A673 (cell line): Measurements from ENCODE around the gene PBX1.

Source experiments
- CTCF ChIP-seq: fragments of 300-800, 200-600 bp; sonication (generic); conservative IDR thresholded peaks from 2 replicates; pipeline ENCODE4 v1.5.1; 2017; ENCODE audit warnings: low read depth, mild to moderate bottlenecking, antibody characterized with exemption, low read length, moderate library complexity, mixed read lengths
- EZH2 ChIP-seq: fragments of 200-600 bp; sonication (generic); IDR thresholded peaks from 2 replicates; pipeline ENCODE4 v1.6.1; 2017; ENCODE audit warnings: borderline replicate concordance, low read depth, mild to moderate bottlenecking, mixed read lengths, antibody characterized with exemption, low read length; ENCODE audit not compliant: poor library complexity, severe bottlenecking

DNA sequence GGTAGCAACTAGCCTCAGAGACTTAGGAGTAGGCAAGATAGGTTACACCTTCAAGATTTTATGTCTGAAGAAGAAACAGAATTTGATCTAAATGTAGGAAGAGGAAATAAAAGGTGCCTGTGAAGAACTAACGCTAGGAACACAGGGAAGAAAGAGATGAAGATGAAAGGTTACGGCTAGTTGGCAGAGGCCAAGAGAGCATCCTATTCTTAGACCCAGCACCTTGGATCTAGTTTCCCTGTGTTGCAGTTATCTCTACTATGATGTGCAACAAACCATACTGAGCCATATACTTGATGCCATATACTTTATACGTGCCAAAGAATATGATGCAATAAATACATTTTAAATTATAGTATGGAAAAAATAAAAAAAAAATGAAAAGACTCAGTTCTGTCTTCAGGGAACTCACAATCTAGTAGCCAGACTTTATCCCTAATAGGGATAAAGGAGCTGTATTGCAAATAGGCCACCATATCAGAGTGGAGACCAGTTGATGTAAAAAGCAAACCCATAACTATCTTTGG, 181.1 kb downstream of the PBX1 start:
- TF ChIP-seq CTCF = no peak
- no peak for TF ChIP-seq EZH2
